ENCODE results near the gene RPL27. TPM values are rescaled to one million over a fixed set of nuclear protein-coding genes. Genes with fewer than 3 reads are reported as not detected.

RPL27 gene
- polyA plus RNA-seq, 1 experiment, result 4,202 TPM

GRCh38 chr17:43026595-43026994 lies 28.4 kb downstream of the RPL27 start:
- ChIA-PET CTCF (no interaction called here), POLR2A (interaction anchor here (3.5 kb wide), 1 partner anchor 289 kb away, joined by 22 read pairs; no protein-coding TSS in a partner anchor)
- H3K9me3 ChIP-seq (ENCODE audit: control insufficient read depth, insufficient read depth, low read length), result no peaks in the 10 kb centered on the region; the same call in 1 of the 2 replicates
- H3K4me3 ChIP-seq (ENCODE audit: low read depth, low read length), result no peak overlapping the region
- H3K27me3 ChIP-seq (ENCODE audit: control insufficient read depth, insufficient read depth, low read length), result peaks cover 4% of the 10 kb centered on the region
- no peak overlapping the region for H3K27ac ChIP-seq (ENCODE audit: low read depth, low read length)
- no peak for TF ChIP-seq CTCF (IDR thresholded peaks at IDR 0.05; ENCODE audit: low read depth, low read length)
- no peak for DNase-seq (ENCODE audit: low read depth, low spot score)

GRCh38 chr17:43027091-43028032 lies 29.1 kb downstream of the RPL27 start:
- CTCF ChIA-PET, result interaction anchor here (0.7 kb wide), 1 partner anchor 307 kb away, joined by 3 read pairs; no protein-coding TSS in a partner anchor
- no peak for DNase-seq (ENCODE audit: low read depth, low spot score)
- no peak overlapping the region for H3K27ac ChIP-seq (ENCODE audit: low read depth, low read length)
- peaks cover 4% of the 10 kb centered on the region for H3K27me3 ChIP-seq (ENCODE audit: control insufficient read depth, insufficient read depth, low read length)
- H3K9me3 ChIP-seq (ENCODE audit: control insufficient read depth, insufficient read depth, low read length), result no peaks in the 10 kb centered on the region
- TF ChIP-seq CTCF (IDR thresholded peaks at IDR 0.05; ENCODE audit: low read depth, low read length), result no peak
- POLR2A ChIA-PET, result interaction anchor here (0.6 kb wide), 1 partner anchor 44 kb away, joined by 5 read pairs; no protein-coding TSS in a partner anchor
- no peak overlapping the region for H3K4me3 ChIP-seq (ENCODE audit: low read depth, low read length)

GRCh38 chr17:43028221-43028861 lies 30.1 kb downstream of the RPL27 start:
- TF ChIP-seq CTCF (IDR thresholded peaks at IDR 0.05; ENCODE audit: low read depth, low read length), result no peak
- peaks cover 4% of the 10 kb centered on the region for H3K27me3 ChIP-seq (ENCODE audit: control insufficient read depth, insufficient read depth, low read length)
- DNase-seq (ENCODE audit: low read depth, low spot score), result no peak
- H3K9me3 ChIP-seq (ENCODE audit: control insufficient read depth, insufficient read depth, low read length), result no peaks in the 10 kb centered on the region
- ChIA-PET POLR2A (no interaction called here), CTCF (no interaction called here)
- no peak overlapping the region for H3K27ac ChIP-seq (ENCODE audit: low read depth, low read length)
- H3K4me3 ChIP-seq (ENCODE audit: low read depth, low read length), result no peak overlapping the region

DNA sequence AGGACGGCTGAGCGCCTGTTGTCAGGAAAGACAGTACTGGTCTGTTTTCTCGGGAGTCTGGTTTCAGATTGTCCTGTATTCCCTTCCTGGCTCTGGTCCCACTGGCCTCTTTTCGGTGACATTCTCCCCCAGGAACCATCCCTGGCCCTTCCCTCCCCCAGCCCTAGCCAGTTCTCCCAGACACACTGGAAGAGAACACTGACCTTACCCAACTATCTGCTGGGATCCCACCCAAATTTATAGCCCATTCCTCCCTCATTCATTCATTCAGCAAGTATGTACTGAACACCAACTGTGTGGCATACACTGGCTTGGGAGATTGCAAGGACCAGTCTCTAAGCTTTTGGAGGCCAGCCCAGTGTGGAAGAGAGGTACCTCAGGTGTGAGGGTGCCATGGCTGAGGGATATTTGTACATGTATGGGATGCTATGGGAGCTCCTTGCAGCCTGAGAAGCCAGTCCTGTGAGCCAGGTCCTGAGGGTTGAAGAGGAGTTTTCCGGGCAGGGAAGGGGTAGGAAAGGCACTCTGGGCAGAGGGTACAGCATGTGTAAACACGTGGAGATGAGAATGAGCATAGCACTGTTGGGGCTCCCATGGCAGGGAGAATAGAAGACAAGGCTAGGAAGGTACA lies 32.0 kb downstream of the RPL27 start:
- POLR2A ChIA-PET, result no interaction called here
- no peak overlapping the region for H3K27ac ChIP-seq (ENCODE audit: low read depth, low read length)
- no peak overlapping the region for H3K4me3 ChIP-seq (ENCODE audit: low read depth, low read length)
- H3K9me3 ChIP-seq (ENCODE audit: control insufficient read depth, insufficient read depth, low read length), result no peaks in the 10 kb centered on the region
- CTCF ChIA-PET, result no interaction called here
- no peak for DNase-seq (ENCODE audit: low read depth, low spot score)
- peaks cover 4% of the 10 kb centered on the region for H3K27me3 ChIP-seq (ENCODE audit: control insufficient read depth, insufficient read depth, low read length)
- TF ChIP-seq CTCF (IDR thresholded peaks at IDR 0.05; ENCODE audit: low read depth, low read length), result no peak

Measured in AG04450 (cell line).